Stimulated activated CD4-positive, alpha-beta T cell treated with anti-CD3 and anti-CD28 coated beads, Interleukin-4, amount 100 ng/mL, for 48 hours (primary cell): ENCODE measurements around the gene RALBP1.
"Not testable (repeated sequence)": the region's sequence is repeated elsewhere in the genome, so short reads cannot be mapped to it uniquely, and the experiment has no call there.

ENCODE experiments used
- DNase-seq, 2 donors: peaks; one replicate each; pipeline ENCODE4 v3.0.0-alpha.2; 2020; ENCODE audit warnings: low read depth in 2 of 2

RALBP1 gene

GRCh38 chr18:9454061-9454703 is 21.1 kb upstream of the RALBP1 start:
- no peak for DNase-seq

- no peak for DNase-seq
Measured at GRCh38 chr18:9455718-9456511, 19.4 kb upstream of the RALBP1 start.

GRCh38 chr18:9466127-9466526 is 9.2 kb upstream of the RALBP1 start:
- no peak for DNase-seq

DNA sequence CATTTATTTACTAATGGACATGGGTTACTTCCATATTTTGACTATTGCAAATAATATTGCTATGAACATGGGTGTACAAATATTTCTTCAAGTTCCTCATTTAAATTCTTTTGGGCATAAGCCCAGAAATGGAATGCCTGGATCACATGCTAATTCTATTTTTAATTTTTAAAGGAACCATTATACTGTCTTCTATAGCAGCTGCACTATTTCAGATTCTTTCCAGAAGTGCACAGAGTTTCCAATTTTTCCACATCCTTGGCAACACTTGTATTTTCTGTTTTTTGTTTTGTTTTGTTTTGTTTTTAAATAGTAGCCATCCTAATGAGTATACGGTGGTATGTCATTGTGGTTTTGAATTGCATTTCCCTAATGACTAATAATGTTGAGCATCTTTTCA is 8.5 kb upstream of the RALBP1 start:
- no peak for DNase-seq

GRCh38 chr18:9468998-9469397 is 6.3 kb upstream of the RALBP1 start:
- DNase-seq: no peak

DNA sequence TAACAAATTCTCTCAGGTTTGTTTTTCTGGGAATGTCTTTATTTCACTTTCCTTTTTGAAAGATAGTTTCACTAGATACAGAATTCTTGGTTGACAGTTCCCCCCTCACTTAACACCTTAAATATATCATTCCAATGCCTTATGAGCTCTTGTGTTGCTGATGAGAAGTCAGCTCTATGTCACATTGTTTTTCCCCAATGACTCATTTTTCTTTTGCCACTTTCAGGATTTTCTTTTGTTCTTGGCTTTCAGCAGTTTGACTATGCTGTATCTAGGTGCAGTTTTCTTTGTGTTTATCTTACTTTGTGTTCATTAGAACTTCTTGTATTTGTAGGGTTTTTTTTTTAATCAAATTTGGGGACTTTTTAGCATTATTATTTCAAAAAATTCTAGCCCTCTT is 5.6 kb upstream of the RALBP1 start:
- no peak for DNase-seq

GRCh38 chr18:9474108-9474982 is 968 bp upstream of the RALBP1 start:
- DNase-seq: no peak

DNA sequence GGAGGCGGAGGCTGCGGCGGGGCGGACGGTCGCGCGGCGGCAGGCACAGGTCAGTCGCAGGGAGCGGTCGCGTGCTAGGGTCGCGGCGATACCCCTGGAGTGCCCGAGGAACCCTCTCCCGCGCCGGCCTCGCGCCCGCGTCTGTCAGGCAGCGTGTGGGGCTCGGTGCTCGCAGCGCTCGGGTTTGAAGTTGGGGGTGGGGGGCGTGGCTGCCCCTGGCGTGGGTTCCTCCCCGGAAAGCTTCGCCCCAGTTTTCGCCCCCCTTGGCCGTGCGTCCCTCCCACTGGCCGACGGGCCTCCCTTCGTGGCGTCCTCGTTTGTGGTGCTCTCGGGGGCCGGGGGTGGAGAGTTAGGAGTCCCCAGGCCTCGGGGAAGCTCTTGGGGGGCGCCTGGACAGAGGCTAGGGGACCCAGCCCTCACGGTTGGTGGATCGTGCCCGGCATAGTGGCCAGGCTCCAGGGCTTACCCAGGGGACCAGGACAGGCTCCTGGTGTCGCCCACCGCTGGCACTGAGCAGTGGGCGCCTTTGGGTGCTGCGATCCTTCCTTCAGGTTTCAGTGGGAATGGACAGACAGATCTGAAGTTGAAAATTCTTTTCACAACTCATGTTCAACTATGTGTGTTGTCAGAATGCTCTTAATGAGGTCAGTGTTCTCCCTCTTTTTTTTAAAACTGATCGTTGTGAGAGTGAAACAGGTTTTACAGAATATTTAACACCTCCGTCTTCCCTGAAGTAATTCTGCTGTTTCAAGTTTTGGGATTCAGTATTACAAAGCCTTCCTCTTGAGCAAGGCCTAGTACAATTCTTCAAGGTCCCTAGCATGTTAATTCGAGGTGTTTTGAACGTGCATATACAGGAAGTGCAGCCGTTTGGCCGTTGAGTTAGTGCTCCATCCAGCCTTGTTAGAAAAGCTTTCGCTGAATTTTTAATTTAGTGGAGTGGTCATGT is 604 bp downstream of the RALBP1 start:
- DNase-seq: peak in 1 of 2 donors; percentile 39

GRCh38 chr18:9476949-9477348 is 1.6 kb downstream of the RALBP1 start:
- DNase-seq: not testable (repeated sequence)

DNA sequence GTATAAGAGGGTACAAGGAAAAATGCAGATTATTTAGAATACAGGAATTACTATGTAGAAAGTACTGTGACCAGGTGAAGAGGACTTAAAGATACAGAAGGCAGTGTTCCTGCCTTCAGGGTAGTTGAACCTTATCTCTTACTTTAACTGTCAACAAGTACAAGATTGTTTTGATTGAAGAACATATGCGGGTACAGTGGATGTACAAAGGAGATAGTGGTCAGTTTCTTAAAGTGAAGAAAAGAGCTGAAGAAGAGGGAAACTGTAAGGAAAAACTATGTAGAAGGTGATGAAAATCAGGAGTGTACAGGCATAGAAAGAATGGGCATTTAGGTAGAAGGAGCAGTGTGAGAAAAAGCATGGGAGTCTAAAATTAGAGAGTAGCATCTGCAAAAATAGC is 2.2 kb downstream of the RALBP1 start:
- no peak for DNase-seq

GRCh38 chr18:9478545-9478944 is 3.2 kb downstream of the RALBP1 start:
- DNase-seq: no peak

DNA sequence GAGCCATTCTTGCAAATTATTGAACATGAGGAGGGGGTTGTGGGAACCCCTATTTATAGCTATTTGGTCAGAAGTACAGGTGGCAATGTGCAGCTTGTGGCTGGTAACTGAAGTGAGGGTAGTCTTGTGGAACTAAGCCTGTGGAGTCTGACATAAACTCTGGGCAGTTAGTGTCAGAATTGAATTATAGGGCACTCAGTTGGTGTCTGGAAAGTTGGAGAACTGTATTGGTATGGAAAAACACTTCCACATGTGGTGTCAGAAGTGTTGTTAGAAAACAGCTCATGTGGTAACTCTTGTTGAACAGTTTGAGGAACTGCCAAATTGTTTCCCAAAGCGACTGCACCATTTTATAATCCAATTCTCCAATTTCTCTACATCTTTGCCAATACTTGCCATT is 7.5 kb downstream of the RALBP1 start:
- no peak for DNase-seq

GRCh38 chr18:9483526-9483925 is 8.2 kb downstream of the RALBP1 start:
- DNase-seq: no peak

GRCh38 chr18:9484856-9485255 is 9.5 kb downstream of the RALBP1 start:
- DNase-seq: not testable (repeated sequence)

DNA sequence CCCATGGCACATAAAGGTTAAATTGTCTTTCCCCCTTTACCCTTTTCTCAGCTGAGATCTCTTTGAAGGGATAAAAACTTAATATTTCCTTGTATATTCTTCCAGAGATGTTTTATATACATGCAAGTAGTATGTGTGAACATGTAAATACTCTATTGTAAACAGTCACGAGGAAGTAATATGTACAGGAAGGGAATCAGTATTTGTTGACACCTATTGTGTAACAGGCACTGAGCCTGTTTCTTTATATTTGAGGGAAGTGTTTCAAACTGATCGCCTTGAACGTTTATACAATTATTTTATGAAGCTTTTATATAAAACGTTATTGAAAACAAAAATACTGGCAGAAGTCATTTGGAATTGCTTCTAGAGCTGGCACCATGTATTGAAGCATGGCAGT is 13.2 kb downstream of the RALBP1 start:
- no peak for DNase-seq

GRCh38 chr18:9494778-9495331 is 19.5 kb downstream of the RALBP1 start:
- DNase-seq: no peak

GRCh38 chr18:9495465-9495864 is 20.2 kb downstream of the RALBP1 start:
- DNase-seq: no peak

DNA sequence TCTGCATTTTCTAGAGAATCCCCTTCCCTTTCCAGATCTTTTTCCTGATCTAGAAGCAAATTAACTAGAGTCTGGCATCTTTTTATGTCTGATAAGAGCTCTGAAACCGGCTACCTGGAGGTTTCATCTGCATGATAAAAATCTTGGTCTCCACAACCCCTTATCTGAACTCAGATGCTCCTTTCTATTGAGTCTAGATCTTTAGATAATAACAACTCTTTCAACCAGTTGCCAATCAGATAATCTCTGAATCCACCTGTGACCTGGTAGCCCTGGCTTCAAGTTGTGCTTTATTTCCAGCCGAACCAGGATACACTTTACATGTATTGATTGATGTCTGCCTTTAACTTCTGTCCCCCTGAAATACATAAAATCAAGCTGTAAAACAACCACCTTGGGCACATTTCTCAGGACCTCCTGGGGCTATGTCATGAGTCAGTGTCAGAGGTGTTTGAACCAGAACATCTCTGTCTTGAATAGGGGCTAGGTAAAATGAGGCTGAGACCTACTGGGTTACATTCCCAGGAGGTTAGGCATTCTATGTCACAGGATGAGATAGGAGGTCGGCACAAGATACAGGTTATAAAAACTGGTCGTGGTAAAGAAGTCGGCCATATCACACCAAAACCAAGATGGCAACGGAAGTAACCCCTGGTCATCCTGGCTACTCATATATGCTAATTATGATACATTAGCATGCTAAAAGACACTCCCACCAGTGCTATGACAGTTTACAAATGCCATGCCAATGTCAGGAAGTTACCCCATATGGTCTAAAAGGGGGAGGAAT is 20.8 kb downstream of the RALBP1 start:
- DNase-seq: no peak

DNA sequence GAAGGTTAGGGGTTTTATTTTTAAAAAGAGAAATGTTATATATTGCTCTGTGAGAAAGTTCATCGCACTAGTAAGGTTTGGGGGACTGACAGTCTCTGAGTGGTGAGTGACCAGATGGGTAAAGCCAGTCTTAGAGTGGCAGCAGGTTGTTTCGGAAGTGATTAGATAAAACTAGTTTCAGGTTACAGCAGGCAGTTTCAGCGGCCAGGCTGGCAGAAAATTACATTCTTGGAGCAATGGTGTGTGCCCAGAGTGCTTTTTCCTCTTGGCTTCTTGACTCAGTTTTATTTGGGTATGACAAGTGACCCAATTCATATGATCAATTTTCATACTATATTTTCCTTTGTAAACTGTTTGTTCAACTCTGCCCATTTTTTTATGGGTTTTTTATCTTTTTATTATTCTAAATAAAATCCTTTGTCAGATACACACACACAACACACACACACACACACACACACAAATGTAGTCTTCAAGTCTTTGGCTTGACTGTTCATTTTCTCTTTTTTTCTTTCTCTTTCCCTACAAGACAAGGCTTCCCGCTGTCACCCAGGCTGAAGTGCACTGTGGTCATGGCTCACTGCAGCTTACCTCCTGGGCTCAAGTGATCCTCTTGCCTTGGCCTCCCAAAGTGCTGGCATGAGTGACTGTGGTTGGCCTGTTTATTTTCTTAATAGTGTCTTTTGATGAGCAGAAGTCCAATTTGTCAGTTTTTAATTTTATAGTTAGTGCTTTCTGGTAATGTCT is 30.9 kb downstream of the RALBP1 start:
- DNase-seq: no peak
